ENCODE measurements around the gene ZFYVE28.

Gene ZFYVE28

DNA sequence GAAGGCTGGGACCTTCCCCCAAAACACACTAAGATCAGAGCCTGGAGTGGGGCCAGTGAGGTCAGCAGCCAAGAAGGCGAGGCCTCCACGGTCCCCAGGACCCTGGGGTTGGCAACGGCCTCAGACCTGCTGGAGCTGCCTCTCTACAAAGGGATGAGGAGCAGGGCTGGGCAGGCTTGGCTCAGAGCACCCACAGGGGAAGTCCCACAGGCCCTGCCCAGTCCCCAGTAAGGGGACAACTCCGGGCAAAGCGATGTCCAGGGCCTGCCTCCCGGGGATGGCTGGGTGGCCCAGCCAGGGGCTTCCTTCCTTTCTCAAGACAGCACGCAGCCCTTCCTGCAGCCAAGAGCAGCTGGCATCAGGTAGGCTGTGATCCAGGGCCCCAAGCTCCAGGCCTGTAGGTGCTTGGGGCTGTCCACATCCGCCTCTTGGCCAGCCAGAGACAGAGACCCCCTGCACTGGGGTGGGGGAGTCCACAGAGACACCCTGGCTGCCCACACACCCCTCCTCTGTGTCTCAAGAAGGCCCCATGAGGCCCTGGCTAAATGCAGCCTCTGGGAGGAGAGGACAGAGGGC, 162.2 kb downstream of the ZFYVE28 start:
- no peak for DNase-seq

DNA sequence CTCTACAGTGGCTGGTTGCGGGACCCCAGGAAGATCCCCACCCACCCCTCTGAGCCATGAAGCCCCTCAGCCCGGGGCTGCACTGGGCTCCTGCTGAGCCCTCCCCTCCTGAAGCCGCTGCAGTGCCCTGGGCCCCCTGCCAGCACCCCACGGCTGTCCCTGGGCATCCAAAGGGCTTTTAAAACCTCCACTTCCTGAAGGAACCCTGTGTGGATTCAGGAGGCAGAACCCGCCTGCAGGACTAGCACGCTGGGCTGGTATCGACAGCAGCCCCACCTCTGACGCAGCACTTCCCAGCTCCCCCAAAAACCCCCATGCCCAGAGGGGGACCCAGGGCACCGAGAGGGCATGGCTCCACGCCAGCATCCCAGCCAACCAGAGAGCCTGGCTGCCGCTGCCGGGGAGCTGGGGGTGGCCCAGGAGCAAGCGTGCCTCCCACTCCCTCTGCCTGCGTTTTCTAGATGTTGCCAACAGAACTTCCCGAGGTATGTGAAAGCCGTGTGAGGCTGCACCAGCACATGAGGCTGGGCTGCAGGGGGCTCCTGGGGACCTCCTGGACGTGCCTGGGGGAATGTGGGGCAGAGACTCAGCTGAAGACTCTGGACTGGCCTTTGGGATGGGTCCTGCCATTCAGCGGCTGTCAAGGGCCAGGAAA, 162.8 kb downstream of the ZFYVE28 start:
- DNase-seq, result no peak

DNA sequence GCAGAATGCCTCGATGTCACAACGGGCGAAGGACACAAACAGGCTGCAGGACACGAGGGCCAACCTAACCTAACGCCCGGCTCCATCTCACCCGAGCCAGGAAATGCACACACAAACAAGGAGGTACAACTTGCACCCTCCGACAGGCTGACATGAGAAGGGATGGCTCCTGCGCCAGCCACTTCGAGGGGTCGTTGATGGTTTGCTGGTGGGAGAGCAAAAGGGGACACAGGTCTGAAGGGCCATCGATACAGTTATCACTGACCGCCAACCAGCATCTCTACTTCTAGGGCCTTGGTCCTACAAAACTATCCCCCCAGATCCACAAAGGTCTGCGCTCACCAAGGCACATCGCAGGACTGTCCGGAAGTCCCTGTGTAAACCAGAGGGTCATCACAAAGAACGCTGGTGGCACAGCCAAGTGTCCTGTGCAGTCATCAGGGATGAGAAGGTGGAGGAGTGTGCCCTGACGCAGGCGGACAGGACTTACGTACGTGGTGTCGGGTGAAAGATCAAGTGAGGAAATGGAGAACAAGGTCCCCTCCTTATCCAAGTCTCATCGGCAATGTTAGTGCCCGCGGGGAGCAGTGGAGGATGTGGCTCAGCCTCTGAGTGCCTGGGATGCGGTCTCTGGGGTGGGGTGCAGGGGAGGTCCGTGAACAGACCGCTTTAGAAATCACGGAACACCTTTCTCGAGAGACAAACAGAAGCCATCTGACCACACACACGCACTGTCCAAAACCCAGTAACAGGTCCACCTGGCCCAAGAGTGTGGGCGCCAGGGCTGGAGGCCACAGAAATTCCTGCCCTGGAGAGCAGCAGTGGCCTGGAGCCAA, 163.6 kb downstream of the ZFYVE28 start:
- DNase-seq, result no peak

- no peak for DNase-seq
These were observed 165.0 kb downstream of the ZFYVE28 start for GRCh38 chr4:2253160-2254084.

DNA sequence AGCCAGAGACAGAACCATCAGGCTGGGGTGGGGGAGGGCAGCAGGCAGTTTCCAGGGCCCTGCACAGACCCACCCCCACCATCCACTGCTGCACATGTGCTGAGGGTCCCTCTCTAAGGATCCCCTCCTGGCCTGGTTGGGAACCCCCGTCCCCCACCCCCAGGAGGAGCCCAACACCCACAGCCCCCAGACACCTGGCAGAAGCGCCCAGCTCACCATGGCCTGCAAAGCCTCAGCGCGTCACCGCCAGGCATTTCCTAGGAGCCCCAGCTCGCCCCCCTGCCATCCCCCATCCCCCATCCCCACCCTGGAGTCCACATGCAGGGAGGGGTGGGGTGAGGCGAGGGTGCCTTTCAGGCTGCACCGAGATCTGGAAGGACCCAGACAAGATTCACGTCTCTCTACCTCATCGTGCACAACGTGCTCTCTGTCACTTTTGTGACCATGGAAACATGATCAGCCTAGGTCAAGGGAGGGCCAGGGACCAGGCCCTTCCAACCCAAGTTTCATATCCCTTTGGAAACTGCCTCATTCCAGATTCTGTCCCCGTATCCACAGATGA, 165.8 kb downstream of the ZFYVE28 start:
- DNase-seq, result no peak

DNA sequence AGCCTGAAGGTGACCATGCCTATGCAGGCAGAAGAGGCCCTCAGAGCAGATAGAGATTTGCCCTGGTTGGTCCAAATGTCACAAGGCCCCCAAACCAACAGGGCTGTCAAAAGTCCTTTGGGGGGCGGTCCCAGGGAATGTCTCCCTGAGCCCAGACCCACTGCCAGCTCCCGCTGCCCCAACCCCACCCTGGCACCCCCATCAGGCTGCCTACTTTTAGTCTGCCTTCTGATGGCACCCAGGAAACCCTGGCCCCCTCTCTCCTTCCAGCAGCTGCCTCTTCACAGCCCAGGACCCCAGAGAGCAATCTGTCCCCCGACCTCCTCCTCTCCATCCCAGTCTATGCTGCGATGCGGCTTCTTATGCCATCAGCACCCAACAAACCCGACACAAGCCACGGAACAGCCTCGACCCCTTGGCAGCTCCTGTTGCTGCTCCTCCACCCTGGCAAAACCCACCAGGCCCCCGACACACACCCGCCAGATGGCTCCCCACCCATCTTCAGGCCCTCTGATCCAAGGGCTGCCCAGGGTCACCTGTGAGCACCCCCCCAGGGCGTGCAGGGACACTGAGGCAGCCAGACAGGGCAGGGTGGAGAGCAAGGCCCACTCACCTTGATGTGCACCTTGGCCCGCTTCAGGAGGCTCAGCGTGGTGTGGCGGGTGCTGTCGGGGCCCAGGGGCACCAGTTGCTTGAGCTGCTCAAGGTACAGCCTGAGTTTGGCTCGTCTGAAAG, 166.5 kb downstream of the ZFYVE28 start:
- no peak for DNase-seq

- no peak for DNase-seq
These were observed 167.2 kb downstream of the ZFYVE28 start for GRCh38 chr4:2251073-2251794.

DNA sequence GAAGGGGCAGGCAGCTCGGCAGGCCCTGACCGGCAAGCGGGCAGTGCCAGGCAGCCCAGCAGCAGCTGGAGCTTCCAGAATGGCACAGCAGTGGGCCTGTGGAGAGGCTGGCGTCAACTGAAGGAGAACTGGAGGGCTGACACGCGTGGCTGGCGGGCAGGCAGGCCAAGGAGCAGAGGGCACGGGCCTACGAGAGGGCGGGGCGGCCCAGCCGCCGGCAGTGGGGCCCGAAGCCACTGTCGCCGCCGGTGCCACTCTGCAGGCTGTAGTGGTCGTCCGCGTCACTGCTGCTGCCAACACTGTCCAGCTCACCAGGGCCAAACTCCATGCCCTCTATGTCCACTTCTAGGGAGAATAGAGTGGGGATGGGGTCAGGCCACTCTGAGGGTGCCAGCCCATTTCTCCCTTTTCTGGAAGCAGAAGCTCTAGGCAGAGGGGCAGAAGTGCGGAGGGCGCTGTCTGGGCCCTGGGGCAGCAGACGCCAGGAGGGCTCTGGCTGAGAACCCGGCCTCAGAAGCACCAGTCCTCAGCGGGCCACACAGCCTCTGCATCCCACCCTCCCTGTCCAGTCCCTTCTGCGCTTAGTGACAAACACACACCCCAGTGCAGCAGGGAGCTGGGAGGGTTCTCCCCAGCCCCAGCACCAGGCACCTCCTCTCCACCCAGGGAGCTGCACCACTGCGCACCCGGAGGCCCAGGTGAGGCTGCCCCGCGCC, 167.9 kb downstream of the ZFYVE28 start:
- no peak for DNase-seq

DNA sequence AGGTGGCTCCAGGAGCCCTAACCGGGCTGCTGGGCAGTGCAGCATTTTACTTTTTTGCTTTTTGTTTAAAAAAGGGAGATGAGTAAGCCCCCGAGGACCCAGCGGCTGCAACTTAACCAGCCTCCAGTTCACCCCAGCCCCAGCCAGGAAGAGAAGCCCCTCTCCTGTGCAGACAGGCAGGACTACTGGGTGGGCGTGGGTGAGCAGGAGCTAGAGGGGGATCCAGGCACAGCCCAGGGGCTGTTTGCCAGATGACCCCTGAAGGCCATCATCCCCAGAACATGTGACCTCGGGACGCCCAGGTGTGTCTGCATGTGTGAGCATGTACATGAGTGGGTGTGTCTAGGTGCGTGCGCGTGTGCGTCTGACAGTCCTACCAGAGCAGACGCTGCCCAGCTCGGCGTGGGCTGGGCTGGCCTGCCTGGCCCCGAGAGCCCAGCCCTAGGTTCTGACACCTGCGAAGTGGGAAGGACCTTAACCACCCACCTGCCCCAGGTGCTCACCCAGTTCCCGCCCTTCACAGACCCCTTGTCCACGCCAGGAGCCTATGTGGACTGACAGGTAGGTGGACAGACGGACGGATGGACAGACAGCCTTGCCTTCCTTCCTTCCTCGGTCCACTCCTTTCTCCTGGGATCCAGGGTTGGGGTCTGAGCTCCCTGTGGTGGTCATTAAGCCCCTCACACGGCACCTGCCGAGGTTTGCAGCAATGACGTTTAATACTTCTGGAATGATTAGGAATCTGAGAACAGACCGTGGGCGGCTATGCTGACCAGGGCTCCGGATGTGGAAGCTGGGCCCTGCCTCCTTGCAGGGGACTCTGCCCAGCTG, 168.7 kb downstream of the ZFYVE28 start:
- DNase-seq, result no peak

GRCh38 chr4:2248821-2249261, 169.6 kb downstream of the ZFYVE28 start:
- DNase-seq, result no peak

- no peak for DNase-seq
These were observed 170.2 kb downstream of the ZFYVE28 start for GRCh38 chr4:2248044-2248780.

- DNase-seq, result no peak
These were observed 171.1 kb downstream of the ZFYVE28 start for GRCh38 chr4:2247128-2248043.

GRCh38 chr4:2246384-2247127, 171.9 kb downstream of the ZFYVE28 start:
- DNase-seq, result no peak

DNA sequence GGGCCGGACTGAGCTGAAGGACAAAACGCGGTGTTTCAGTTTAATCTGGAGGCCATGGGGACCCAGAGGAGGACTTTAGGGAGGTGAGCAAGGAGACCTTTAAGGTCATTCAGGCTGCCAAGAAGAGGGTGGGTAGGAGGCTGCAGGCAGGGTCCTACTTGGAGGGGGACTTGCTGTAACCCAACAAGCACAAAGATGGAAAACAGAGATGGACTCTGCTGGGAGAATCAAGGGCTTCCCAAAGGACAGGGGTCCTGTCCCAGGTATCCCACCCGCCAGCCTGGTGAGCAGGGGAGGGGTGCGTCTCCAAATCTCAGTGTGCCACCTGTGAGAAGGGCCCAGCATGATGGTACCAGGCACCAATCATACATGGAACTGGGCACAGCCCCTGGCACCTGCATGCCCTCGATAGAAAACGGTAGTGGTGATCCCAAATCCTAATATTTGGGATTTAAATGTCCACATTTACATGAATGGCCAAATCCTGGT, 172.6 kb downstream of the ZFYVE28 start:
- no peak for DNase-seq

- DNase-seq, result no peak
These were observed 173.2 kb downstream of the ZFYVE28 start for GRCh38 chr4:2245057-2245786.
